NB4 (cell line): ENCODE results near the gene AR.
"Not testable (repeated sequence)": the region's sequence is repeated elsewhere in the genome, so short reads cannot be mapped to it uniquely, and the experiment has no call there.

ENCODE experiments used
- DNase-seq: peaks from one replicate; pipeline ENCODE4 v3.0.0; 2010; ENCODE audit warnings: low read depth
- H3K4me3 ChIP-seq: one replicate; pipeline ENCODE4 v1.5.1; 2011; ENCODE audit warnings: mild to moderate bottlenecking, low read depth, low read length, moderate library complexity
- MYC ChIP-seq: IDR thresholded peaks from 2 replicates; pipeline ENCODE4 v1.6.1; 2011; ENCODE audit warnings: low read depth, low read length
- POLR2A ChIP-seq: IDR thresholded peaks from 2 replicates; pipeline ENCODE4 v1.6.1; 2011; ENCODE audit warnings: mild to moderate bottlenecking; ENCODE audit not compliant: insufficient read length; ENCODE audit errors: extremely low read depth
- TF ChIP-seq, protein P1 (sequence below): IDR thresholded peaks from 2 replicates; pipeline ENCODE4 v1.6.1; 2011; ENCODE audit warnings: low read depth, low read length
- TF ChIP-seq, protein P2 (sequence below): IDR thresholded peaks from one replicate; pipeline ENCODE4 v1.5.1; 2012; ENCODE audit warnings: low read depth, low read length

Gene AR

DNA sequence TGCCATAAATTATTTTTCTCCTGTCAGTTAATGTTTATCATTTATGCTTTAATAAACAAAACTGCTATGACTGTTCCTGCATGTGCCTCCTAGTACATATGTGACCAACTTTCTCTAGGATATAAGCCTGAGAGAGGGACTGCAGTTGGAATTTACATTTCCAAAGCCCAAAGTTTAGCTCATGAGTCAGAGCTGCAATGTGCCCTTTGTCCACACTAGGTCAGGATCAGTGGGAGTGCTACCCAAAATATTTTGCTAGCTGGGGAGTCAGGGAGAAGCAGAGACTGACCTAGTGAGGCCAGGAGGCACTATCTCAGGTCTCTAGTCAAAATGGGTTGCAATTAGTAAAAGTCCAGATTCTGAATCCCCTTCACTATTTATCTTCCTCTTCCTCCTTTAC lies 92.7 kb downstream of the AR start:
- no peak for DNase-seq
- H3K4me3 ChIP-seq = no peak overlapping the region
- TF ChIP-seq, protein P1, sequence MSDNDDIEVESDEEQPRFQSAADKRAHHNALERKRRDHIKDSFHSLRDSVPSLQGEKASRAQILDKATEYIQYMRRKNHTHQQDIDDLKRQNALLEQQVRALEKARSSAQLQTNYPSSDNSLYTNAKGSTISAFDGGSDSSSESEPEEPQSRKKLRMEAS = no peak
- TF ChIP-seq POLR2A = no peak
- TF ChIP-seq, protein P2, sequence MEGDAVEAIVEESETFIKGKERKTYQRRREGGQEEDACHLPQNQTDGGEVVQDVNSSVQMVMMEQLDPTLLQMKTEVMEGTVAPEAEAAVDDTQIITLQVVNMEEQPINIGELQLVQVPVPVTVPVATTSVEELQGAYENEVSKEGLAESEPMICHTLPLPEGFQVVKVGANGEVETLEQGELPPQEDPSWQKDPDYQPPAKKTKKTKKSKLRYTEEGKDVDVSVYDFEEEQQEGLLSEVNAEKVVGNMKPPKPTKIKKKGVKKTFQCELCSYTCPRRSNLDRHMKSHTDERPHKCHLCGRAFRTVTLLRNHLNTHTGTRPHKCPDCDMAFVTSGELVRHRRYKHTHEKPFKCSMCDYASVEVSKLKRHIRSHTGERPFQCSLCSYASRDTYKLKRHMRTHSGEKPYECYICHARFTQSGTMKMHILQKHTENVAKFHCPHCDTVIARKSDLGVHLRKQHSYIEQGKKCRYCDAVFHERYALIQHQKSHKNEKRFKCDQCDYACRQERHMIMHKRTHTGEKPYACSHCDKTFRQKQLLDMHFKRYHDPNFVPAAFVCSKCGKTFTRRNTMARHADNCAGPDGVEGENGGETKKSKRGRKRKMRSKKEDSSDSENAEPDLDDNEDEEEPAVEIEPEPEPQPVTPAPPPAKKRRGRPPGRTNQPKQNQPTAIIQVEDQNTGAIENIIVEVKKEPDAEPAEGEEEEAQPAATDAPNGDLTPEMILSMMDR = no peak
- TF ChIP-seq MYC = no peak

DNA sequence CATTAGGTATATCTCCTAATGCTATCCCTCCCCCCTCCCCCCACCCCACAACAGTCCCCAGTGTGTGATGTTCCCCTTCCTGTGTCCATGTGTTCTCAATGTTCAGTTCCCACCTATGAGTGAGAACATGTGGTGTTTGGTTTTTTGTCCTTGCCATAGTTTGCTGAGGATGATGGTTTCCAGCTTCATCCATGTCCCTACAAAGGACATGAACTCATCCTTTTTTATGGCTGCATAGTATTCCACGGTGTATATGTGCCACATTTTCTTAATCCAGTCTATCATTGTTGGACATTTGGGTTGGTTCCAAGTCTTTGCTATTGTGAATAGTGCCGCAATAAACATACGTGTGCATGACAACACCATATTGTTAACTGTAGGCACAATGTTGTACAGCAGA lies 93.5 kb downstream of the AR start:
- not testable (repeated sequence) for DNase-seq, H3K4me3 ChIP-seq

DNA sequence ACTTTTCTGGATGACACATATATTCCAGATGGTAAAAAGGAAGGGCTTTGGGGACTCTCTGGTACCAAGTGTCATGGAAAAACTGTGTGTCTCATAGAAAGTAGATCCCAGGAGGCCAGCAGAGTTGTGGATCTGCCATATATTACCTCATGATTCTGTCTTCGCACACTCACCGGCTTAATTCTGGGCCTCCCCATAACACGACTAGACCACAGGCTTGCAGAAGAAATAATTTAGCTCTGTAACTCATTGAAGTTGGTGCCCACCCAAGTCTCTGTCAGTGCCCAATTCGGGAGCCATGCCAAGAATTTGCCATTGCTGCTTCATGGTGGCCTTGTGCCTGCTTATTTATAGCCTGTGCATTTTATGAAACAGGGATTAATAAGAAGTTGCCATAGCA lies 104.5 kb downstream of the AR start:
- no peak for TF ChIP-seq MYC
- TF ChIP-seq, protein P1 = no peak
- no peak for TF ChIP-seq POLR2A
- no peak for DNase-seq
- no peak overlapping the region for H3K4me3 ChIP-seq

DNA sequence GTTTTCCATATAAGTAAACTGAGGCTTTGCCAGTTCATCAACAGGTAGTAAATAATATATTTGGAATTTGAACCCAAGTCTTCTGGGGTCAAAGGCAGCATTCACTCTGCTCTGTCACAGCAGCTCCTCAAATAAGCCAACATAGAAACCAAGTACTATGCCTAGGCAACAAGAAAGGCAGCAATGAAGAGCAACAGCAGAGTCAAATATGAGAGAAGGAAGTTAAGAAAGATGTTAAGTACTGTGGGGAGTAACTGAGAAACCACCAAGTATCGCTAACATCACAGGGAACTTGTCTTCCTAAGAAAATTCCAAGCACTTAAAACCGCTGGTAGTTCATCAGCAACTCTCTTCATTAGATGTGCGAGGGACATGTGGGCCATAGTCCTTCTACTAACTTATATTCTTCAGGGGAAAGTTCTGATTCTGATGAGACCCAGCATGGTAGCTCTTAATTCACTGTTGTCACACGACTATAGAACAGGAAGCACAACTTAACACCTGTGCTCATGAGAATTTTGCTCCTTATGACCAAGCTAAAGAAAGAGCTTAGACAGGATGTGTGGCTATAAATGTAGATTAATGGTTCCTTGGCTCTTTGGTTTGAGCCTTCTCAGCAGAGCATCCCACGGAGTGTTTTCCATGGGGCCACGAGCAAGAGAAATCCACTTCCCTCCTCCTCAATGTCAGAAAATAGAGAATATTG lies 107.8 kb downstream of the AR start:
- no peak for DNase-seq
- TF ChIP-seq MYC (no peak), POLR2A (no peak)
- TF ChIP-seq, protein P2 = no peak
- TF ChIP-seq, protein P1 = no peak
- no peak overlapping the region for H3K4me3 ChIP-seq

DNA sequence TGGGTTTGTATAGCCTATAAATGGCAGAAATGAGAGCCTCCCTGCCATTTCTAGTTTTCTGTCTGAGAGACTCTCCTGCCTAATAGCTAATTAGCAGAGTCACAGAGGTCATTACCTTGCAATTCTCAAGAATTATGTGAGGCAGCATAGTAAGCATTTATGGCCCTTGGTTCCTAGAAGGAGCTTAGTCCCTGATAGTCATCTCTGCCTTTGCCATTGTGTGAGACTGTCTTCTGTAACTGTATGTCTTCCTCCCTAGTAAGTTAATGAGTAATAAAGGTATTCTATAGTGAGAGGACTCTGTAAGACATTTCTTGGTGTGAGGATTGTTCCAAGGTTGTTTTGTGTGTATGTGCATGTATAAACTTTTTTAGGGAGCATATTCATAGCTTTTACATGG lies 108.7 kb downstream of the AR start:
- no peak for DNase-seq
- H3K4me3 ChIP-seq = no peak overlapping the region
- TF ChIP-seq, protein P2 = no peak
- TF ChIP-seq POLR2A = no peak
- no peak for TF ChIP-seq MYC
- TF ChIP-seq, protein P1 = no peak

DNA sequence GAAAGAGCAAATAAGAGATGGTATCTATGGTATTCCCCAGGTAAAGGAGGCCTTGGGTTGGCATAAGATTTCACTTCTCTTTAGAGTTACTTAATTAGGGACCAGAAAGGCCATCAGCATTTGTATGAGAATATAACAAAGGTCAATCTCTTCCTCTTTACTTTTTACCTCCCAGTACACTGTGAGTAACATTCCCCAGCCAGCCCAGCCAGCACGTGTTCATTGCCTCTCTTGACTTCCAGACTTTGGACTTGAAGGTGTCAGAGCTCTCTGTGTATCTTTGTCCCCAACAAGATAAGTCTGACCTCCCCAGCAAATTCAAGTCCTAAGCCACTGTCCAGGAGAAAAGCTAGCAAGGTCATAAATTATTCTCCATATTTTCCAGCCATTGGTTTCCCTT lies 110.5 kb downstream of the AR start:
- TF ChIP-seq POLR2A = no peak
- TF ChIP-seq, protein P2 = no peak
- no peak for TF ChIP-seq MYC
- TF ChIP-seq, protein P1 = no peak
- H3K4me3 ChIP-seq = no peak overlapping the region
- no peak for DNase-seq

DNA sequence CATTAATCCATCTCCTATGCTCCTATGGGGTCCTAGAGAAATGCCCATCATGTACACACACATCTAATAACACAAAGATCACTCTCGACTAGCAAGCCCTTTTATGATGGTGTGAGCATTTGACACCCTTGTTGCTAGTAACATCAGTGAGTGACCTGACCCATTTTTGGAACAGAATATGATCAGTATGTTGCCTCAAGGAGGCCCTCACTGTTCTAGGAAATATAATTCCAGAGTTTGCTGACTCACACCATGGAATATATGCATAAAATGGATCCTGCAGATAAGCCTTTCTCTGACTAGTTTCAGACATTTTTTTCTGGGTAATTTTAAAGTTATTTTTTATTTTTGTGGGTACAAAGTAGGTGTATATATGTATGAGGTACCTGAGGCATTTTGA lies 121.8 kb downstream of the AR start:
- no peak overlapping the region for H3K4me3 ChIP-seq
- TF ChIP-seq POLR2A (no peak), MYC (no peak)
- TF ChIP-seq, protein P2 = no peak
- no peak for DNase-seq

DNA sequence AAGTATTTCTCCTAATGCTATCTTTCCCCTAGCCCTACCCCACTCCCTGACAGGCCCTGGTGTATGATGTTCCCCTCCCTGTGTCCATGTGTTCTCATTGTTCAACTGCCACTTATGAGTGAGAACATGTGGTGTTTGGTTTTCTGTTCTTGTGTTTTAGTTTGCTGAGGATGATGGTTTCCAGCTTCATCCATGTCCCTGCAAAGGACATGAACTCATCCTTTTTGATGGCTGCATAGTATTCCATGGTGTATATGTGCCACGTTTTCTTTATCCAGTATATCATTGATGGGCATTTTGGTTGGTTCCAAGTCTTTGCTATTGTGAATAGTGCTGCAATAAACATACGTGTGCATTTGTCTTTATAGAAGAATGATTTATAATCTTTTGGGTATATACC lies 126.9 kb downstream of the AR start:
- DNase-seq, H3K4me3 ChIP-seq: not testable (repeated sequence)
